Lung microvascular endothelial cell (primary cell): Measurements from ENCODE around the gene REXO4. TPM values are rescaled to one million over a fixed set of nuclear protein-coding genes. Genes with fewer than 3 reads are reported as not detected.
"Not testable (repeated sequence)": the region's sequence is repeated elsewhere in the genome, so short reads cannot be mapped to it uniquely, and the experiment has no call there.

Source experiments
- DNase-seq, 2 donors: peaks; one replicate each; pipeline versions ENCODE4 v3.0.0 to v3.0.0-alpha.2; 2010; ENCODE audit warnings: low read depth in 2 of 2
- total RNA-seq: library from RNA; depleted of rRNA; stranded (reverse); fragments of >200 nt; gene quantifications from 2 replicates; pipeline ENCODE4 v1.2.1, GENCODE V29; 2014

The REXO4 gene
- total RNA-seq, 1 donor from 2014 or later: 14.9 TPM

- DNase-seq: not testable (repeated sequence)
These were observed 34.1 kb upstream of the REXO4 start for GRCh38 chr9:133451865-133452264.

- DNase-seq: no peak
These were observed 31.9 kb upstream of the REXO4 start for GRCh38 chr9:133449760-133450159.

DNA sequence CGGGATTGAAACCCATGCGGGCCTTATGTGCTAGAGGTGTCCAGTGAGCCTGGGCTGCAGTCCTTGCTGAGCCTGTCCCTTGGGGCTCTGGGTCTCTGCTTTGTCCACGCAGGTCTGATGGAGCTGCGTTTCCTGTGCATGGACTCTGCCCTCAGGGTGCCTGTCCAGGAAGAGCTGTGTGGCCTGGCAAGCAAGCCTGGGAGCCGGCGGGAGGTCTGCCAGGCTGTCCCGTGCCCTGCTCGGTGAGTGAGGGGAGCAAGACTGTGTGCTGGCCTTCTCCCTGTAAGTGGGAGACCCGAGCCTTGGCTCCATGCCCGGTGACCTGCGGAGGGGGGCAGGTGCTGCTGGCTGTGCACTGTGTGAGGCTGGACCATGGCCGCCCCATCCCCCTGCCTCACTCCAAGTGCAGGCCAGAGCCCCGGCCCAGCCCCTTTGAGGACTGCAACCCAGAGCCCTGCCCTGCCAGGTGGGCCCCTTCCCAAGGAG, 30.7 kb upstream of the REXO4 start:
- no peak for DNase-seq

- no peak for DNase-seq
These were observed 27.6 kb upstream of the REXO4 start for GRCh38 chr9:133445293-133445969.

DNA sequence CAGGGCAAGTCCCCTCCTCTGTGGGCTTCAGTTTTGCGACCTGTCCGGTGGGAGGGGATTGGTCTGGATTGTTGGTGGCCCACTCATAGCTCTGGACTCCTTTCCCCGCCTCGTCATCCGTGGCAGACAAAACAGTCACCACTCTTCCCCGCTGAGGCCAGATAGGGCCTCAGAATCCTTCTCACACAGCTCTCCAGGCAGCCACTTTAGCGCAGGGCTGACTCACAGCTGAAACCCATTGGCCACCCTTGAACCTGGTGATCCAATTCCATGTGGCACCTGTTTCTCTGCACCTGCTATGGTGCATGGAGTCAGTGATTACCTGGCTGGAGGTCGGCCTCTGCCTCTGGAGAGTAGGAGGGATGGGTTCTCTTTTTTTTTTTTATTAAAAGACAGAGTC, 26.2 kb upstream of the REXO4 start:
- no peak for DNase-seq

GRCh38 chr9:133443248-133443647, 25.4 kb upstream of the REXO4 start:
- no peak for DNase-seq

- DNase-seq: no peak
These were observed 23.8 kb upstream of the REXO4 start for GRCh38 chr9:133441571-133441970.

DNA sequence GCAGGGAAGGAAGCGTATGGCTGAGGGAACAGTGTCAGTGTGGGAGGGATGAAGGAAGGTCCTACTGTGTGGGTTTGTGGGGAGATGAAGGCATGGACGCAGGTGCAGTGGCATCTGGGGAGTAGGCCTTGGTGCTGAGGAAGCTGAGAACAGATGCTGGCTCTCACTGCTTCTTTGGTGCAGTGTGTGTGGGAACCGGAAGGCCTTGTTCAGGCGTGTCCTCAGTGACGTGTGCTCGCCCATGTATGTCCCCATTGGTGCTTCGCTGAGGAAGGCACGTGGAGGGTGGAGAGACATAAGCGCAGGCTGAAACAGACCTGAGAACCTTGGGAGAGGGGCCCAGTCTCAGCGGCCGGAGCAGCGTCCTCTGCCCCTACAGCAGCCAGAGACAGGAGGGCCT, 23.1 kb upstream of the REXO4 start:
- DNase-seq: no peak

DNA sequence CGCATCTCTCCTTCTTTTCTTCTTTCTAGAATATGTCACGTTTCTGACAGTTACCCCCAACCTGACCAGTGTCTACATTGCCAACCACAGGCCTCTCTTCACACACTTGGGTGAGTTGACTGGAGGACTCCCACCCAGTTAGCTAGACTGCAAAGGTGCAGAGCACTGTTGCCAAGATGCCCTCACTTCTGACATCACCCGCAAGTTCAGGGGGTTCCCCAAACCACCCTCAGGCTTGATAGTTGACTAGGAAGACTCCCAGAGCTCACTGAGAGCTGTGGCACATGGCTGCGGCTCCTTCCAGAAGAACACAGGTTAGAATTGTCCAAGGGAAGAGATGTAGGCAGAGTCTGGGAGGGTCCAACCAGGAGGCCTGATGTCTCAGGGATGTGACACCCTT, 21.5 kb upstream of the REXO4 start:
- DNase-seq: no peak

DNA sequence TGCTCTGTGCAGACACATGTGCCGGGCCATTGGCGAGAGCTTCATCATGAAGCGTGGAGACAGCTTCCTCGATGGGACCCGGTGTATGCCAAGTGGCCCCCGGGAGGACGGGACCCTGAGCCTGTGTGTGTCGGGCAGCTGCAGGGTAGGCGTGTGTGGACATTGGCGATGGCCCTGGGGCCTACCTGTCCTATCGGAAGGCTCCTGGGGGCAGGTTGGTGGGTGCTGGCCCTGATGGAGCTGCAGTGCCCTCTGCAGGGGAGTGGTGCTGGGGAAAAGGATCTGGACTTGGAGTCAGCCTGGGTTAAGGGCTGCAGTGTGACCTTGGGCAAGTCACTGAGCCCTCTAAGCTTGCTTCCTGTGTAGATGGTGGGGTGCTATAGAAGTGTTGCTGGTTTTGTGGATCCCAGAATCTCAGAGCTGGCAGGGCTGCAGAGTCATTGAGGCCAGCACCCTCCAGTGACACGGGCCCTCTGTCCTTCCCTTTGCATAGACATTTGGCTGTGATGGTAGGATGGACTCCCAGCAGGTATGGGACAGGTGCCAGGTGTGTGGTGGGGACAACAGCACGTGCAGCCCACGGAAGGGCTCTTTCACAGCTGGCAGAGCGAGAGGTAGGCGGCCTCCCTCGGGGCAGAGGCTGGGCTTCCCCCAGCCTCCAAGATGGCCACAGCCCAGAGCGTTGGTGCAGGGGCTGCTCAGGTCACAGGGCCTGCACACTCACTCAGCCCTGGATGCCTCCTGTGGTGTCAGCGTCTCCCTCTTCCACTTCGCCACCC, 20.1 kb upstream of the REXO4 start:
- no peak for DNase-seq

DNA sequence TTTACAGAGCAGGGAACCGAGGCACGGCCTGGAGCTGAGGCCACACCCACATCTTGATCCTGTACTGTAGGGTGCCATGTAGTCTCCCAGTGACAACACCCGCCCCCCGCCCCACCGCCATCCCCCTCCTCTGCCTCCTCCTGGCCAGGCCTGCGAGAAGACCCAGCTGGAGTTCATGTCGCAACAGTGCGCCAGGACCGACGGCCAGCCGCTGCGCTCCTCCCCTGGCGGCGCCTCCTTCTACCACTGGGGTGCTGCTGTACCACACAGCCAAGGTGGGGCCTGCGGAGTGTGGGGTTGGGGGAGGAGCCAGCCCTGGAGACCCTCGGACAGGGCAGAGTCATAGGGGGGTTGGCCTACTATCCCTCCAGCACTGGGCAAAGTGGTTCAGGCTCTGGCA, 18.9 kb upstream of the REXO4 start:
- DNase-seq: no peak

- no peak for DNase-seq
These were observed 15.6 kb upstream of the REXO4 start for GRCh38 chr9:133433351-133433843.

DNA sequence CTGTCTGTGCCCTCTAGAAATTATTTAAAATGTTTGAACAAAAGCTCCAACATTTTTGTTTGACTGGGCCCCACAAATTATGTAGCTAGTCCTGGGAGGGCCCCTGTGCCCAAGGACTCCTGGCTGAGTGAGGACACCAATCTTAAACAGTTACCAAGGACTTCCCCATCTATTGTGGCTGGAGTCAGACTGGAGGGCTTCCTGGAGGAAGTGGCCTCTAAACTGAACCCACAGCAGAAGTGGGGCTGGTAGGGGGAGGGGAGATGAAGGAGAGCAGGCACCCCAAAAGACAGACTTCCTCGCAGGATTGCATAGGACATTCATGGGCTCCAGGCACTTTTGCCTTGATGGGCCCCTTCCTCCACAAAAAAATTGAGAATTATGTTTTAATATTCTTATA, 12.4 kb upstream of the REXO4 start:
- DNase-seq: no peak

- DNase-seq: peak in 1 of 2 donors; percentile 63
These were observed 11.9 kb upstream of the REXO4 start for GRCh38 chr9:133429641-133430161.

GRCh38 chr9:133429214-133429613, 11.4 kb upstream of the REXO4 start:
- DNase-seq: no peak

GRCh38 chr9:133428617-133429101, 10.8 kb upstream of the REXO4 start:
- peak in 1 of 2 donors; percentile 23 for DNase-seq

- no peak for DNase-seq
These were observed 10.0 kb upstream of the REXO4 start for GRCh38 chr9:133427658-133428348.

GRCh38 chr9:133426011-133426410, 8.2 kb upstream of the REXO4 start:
- no peak for DNase-seq

GRCh38 chr9:133425049-133425632, 7.3 kb upstream of the REXO4 start:
- no peak for DNase-seq

GRCh38 chr9:133424187-133424586, 6.4 kb upstream of the REXO4 start:
- DNase-seq: no peak

DNA sequence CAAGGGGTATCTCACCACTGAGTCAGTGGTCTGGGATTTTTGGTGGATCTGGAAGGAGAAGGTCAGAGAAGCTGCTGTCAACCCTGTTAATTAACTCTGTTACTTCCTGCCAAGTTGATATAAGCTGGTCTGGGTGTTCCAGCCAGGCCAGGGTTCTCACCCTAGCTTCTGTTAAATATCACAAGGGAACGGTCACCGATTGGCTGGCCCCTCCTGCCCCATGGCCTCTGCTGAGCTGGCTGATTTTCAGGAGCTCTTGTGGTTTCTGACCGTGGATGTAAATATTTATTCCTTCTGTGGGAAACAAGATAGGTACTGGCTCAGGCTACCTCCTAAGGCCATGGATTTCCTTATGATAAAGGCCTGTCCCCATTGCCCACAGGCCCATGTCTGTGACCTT, 5.4 kb upstream of the REXO4 start:
- DNase-seq: no peak
